ENCODE data around the gene GRAP2. TPM values are rescaled to one million over a fixed set of nuclear protein-coding genes. Genes with fewer than 3 reads are reported as not detected.
A peak's percentile ranks its signal among the peaks of the same experiment; 100 is the strongest.

GRAP2 gene
- total and polyA plus RNA-seq, 10 of the 15 experiments (the other 5 are each of a cell fraction or from before 2014, with no cell fraction given), result 3.3 to 79.1 (median 59.6) TPM

GRCh38 chr22:39999144-39999757 is 98.4 kb downstream of the GRAP2 start:
- no peak for FAIRE-seq
- no peak overlapping the region for H3K9ac ChIP-seq (ENCODE audit: control insufficient read depth, insufficient read depth, low read length)
- in situ Hi-C loops (cut with MboI) (no loop called here), intact Hi-C loops (cut with micrococcal nuclease; ENCODE audit: unreplicated experiment) (no loop called here)
- 47% methylated on average over 16 of the region's 16 CpGs for WGBS (ENCODE audit: insufficient coverage, insufficient replicate concordance, low lambda C conversion rate, missing lambda C conversion rate)
- no peaks in the 10 kb centered on the region for H3K79me2 ChIP-seq (ENCODE audit: control insufficient read depth, insufficient read depth, low read length)
- no peak overlapping the region for H3K27ac ChIP-seq (ENCODE audit: control insufficient read depth, insufficient read depth)
- H2AFZ ChIP-seq (ENCODE audit: control insufficient read depth, low read depth, low read length), result no peak overlapping the region
- BruUV-seq (replicated peaks), result no TSS peak
- H3K9me3 ChIP-seq (replicated peaks; ENCODE audit: control insufficient read depth, insufficient read depth, low read length), result no peaks in the 10 kb centered on the region
- no peaks in the 10 kb centered on the region for H3K36me3 ChIP-seq (ENCODE audit: control insufficient read depth in 2 of 2, insufficient read depth in 2 of 2, low read length in 1 of 2)
- DNase-seq (ENCODE audit: low read depth, low spot score), result no peak
- SMC1A ChIA-PET (ENCODE audit: uncharacterized antibody, unreplicated experiment), result interaction anchor here (1.4 to 1.9 kb wide), 3 partner anchors 12 to 74 kb away, joined by 3 to 8 read pairs (median 3); no protein-coding TSS in a partner anchor
- H3K4me1 ChIP-seq (ENCODE audit: control insufficient read depth, insufficient read depth, low read length), result no peaks in the 10 kb centered on the region
- H3K4me3 ChIP-seq, result no peak overlapping the region
- ATAC-seq, result no peak
- peaks cover 3 to 11% of the 10 kb centered on the region in 2 experiments for H3K27me3 ChIP-seq (replicated peaks in 1 of 2; ENCODE audit: control insufficient read depth in 2 of 2, insufficient read depth in 2 of 2, low read length in 1 of 2)
- RAD21 ChIA-PET (ENCODE audit: unreplicated experiment), result interaction anchor here (0.6 kb wide), 1 partner anchor 25 kb away, joined by 3 read pairs; no protein-coding TSS in a partner anchor
- POLR2A ChIA-PET, result interaction anchor here (0.5 kb wide), 1 partner anchor 606 kb away, joined by 5 read pairs; no protein-coding TSS in a partner anchor
- H4K20me1 ChIP-seq (ENCODE audit: control insufficient read depth, insufficient read depth), result no peaks in the 10 kb centered on the region
- CTCF ChIA-PET, result interaction anchor here (0.6 to 2.9 kb wide), 6 partner anchors 25 to 463 kb away, joined by 3 to 16 read pairs (median 3); no protein-coding TSS in a partner anchor
- H3K4me2 ChIP-seq (ENCODE audit: control insufficient read depth, insufficient read depth), result no peak overlapping the region
- TF ChIP-seq, protein P1, sequence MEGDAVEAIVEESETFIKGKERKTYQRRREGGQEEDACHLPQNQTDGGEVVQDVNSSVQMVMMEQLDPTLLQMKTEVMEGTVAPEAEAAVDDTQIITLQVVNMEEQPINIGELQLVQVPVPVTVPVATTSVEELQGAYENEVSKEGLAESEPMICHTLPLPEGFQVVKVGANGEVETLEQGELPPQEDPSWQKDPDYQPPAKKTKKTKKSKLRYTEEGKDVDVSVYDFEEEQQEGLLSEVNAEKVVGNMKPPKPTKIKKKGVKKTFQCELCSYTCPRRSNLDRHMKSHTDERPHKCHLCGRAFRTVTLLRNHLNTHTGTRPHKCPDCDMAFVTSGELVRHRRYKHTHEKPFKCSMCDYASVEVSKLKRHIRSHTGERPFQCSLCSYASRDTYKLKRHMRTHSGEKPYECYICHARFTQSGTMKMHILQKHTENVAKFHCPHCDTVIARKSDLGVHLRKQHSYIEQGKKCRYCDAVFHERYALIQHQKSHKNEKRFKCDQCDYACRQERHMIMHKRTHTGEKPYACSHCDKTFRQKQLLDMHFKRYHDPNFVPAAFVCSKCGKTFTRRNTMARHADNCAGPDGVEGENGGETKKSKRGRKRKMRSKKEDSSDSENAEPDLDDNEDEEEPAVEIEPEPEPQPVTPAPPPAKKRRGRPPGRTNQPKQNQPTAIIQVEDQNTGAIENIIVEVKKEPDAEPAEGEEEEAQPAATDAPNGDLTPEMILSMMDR (IDR thresholded peaks at IDR 0.05 in 2 of 3, conservative IDR thresholded peaks at IDR 0.05 in 1 of 3; ENCODE audit: control insufficient read depth in 2 of 3, extremely low read depth in 1 of 3, insufficient read depth in 1 of 3, low read depth in 3 of 3, low read length in 3 of 3), result peak in 2 of 3 experiments; percentile 16 to 27; a peak in 3 of 6 replicates
- TF ChIP-seq RAD21 (IDR thresholded peaks at IDR 0.05; ENCODE audit: insufficient read depth, low read depth, low read length) (peak; percentile 44), NFXL1 (IDR thresholded peaks at IDR 0.05; ENCODE audit: borderline replicate concordance) (no peak), TAF1 (IDR thresholded peaks at IDR 0.05; ENCODE audit: borderline replicate concordance, low read depth, low read length) (no peak), CBX5 (IDR thresholded peaks at IDR 0.05; ENCODE audit: low read depth) (no peak), STAT1 (conservative IDR thresholded peaks at IDR 0.05) (no peak), DPF2 (IDR thresholded peaks at IDR 0.05) (no peak), MTA3 (IDR thresholded peaks at IDR 0.05; ENCODE audit: borderline replicate concordance, low read length) (no peak), SMAD1 (IDR thresholded peaks at IDR 0.05; ENCODE audit: low read depth, partially characterized antibody) (no peak)
- TF ChIP-seq, protein P2, sequence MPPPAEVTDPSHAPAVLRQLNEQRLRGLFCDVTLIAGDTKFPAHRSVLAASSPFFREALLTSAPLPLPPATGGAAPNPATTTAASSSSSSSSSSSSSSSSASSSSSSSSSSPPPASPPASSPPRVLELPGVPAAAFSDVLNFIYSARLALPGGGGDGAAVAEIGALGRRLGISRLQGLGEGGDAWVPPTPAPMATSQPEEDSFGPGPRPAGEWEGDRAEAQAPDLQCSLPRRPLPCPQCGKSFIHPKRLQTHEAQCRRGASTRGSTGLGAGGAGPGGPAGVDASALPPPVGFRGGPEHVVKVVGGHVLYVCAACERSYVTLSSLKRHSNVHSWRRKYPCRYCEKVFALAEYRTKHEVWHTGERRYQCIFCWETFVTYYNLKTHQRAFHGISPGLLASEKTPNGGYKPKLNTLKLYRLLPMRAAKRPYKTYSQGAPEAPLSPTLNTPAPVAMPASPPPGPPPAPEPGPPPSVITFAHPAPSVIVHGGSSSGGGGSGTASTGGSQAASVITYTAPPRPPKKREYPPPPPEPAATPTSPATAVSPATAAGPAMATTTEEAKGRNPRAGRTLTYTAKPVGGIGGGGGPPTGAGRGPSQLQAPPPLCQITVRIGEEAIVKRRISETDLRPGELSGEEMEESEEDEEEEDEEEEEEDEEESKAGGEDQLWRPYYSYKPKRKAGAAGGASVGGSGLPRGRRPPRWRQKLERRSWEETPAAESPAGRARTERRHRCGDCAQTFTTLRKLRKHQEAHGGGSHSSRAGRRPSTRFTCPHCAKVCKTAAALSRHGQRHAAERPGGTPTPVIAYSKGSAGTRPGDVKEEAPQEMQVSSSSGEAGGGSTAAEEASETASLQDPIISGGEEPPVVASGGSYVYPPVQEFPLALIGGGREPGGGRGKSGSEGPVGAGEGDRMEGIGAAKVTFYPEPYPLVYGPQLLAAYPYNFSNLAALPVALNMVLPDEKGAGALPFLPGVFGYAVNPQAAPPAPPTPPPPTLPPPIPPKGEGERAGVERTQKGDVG (CRISPR knock-in tag; IDR thresholded peaks at IDR 0.05), result no peak
- TF ChIP-seq, protein P3, sequence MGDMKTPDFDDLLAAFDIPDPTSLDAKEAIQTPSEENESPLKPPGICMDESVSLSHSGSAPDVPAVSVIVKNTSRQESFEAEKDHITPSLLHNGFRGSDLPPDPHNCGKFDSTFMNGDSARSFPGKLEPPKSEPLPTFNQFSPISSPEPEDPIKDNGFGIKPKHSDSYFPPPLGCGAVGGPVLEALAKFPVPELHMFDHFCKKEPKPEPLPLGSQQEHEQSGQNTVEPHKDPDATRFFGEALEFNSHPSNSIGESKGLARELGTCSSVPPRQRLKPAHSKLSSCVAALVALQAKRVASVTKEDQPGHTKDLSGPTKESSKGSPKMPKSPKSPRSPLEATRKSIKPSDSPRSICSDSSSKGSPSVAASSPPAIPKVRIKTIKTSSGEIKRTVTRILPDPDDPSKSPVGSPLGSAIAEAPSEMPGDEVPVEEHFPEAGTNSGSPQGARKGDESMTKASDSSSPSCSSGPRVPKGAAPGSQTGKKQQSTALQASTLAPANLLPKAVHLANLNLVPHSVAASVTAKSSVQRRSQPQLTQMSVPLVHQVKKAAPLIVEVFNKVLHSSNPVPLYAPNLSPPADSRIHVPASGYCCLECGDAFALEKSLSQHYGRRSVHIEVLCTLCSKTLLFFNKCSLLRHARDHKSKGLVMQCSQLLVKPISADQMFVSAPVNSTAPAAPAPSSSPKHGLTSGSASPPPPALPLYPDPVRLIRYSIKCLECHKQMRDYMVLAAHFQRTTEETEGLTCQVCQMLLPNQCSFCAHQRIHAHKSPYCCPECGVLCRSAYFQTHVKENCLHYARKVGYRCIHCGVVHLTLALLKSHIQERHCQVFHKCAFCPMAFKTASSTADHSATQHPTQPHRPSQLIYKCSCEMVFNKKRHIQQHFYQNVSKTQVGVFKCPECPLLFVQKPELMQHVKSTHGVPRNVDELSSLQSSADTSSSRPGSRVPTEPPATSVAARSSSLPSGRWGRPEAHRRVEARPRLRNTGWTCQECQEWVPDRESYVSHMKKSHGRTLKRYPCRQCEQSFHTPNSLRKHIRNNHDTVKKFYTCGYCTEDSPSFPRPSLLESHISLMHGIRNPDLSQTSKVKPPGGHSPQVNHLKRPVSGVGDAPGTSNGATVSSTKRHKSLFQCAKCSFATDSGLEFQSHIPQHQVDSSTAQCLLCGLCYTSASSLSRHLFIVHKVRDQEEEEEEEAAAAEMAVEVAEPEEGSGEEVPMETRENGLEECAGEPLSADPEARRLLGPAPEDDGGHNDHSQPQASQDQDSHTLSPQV (IDR thresholded peaks at IDR 0.05), result no peak
- TF ChIP-seq, protein P4, sequence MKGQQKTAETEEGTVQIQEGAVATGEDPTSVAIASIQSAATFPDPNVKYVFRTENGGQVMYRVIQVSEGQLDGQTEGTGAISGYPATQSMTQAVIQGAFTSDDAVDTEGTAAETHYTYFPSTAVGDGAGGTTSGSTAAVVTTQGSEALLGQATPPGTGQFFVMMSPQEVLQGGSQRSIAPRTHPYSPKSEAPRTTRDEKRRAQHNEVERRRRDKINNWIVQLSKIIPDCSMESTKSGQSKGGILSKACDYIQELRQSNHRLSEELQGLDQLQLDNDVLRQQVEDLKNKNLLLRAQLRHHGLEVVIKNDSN (IDR thresholded peaks at IDR 0.05; ENCODE audit: borderline replicate concordance, extremely low read length, insufficient read depth, low read depth, low read length), result no peak
